D341Med (cell line): ENCODE data around the gene GRB7.
"Not testable (repeated sequence)": the region's sequence is repeated elsewhere in the genome, so short reads cannot be mapped to it uniquely, and the experiment has no call there.

Source experiments
- DNase-seq: peaks from one replicate; pipeline ENCODE4 v3.0.0; 2012; ENCODE audit warnings: low spot score

The GRB7 gene

DNA sequence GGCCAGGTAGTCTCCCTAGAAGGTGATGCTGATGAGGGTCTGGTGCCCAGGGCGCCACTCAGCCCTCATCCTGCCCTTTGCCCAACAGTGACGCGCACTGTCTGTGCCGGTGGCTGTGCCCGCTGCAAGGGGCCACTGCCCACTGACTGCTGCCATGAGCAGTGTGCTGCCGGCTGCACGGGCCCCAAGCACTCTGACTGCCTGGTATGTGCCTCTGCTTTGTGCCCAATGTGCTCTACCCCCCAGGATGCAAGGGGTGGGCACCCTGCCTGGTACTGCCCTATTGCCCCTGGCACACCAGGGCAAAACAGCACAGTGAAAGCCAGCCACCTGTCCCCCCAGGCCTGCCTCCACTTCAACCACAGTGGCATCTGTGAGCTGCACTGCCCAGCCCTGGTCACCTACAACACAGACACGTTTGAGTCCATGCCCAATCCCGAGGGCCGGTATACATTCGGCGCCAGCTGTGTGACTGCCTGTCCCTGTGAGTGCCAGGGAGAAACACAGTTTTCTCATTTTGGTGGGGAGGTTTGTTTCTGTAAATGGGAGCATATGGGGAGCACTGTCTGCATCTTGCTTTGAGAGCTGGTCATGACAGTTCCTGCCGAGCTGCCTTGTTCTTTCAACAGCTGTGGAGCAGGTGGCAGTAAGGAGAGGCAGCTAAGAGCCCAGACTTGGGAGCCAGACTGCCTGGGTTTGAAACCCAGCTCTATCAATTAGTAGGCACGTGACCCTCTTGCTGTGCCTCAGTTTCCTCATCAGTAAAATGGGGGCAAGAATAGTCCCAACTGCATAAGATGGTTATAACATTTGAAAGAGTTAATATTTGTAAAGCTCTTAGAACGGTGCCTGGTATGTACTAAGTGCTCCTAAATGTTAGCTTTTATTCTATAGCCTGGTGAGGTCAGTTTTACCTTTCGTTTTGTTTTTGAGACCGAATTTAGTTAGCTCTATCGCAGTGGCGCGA is 27.5 kb upstream of the GRB7 start:
- no peak for DNase-seq

DNA sequence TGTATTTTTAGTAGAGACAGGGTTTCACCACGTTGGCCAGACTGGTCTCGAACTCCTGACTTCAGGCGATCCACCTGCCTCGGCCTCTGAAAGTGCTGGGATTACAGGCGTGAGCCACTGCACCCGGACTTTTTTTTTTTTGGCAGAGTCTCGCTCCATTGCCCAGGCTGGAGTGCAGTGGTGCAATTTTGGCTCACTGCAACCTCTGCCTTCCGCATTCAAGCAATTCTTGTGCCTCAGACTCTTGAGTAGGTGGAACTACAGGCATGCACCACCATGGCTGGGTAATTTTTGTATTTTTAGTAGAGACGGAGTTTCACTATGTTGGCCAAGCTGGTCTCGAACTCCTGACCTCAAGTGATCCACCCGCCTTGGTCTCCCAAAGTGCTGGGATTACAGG is 26.7 kb upstream of the GRB7 start:
- not testable (repeated sequence) for DNase-seq

DNA sequence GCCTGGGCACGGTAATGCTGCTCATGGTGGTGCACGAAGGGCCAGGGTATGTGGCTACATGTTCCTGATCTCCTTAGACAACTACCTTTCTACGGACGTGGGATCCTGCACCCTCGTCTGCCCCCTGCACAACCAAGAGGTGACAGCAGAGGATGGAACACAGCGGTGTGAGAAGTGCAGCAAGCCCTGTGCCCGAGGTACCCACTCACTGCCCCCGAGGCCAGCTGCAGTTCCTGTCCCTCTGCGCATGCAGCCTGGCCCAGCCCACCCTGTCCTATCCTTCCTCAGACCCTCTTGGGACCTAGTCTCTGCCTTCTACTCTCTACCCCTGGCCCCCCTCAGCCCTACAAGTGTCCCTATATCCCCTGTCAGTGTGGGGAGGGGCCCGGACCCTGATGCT is 25.9 kb upstream of the GRB7 start:
- DNase-seq, result no peak

DNA sequence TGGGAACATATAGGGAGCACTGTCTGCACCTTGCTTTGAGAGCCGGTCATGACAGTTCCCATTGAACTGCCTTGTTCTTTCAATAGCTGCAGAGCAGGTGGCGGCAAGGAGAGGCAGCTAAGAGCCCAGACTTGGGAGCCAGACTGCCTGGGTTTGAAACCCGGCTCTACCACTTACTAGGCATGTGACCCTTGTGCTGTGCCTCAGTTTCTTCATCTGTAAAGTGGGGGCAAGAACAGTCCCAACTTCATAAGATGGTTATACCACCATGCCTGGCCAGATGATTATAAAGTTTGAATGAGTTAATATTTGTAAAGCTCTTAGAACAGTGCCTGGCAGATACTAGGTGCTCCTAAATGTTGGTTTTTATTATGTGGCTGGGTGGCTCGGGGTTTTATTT is 23.5 kb upstream of the GRB7 start:
- DNase-seq, result no peak

DNA sequence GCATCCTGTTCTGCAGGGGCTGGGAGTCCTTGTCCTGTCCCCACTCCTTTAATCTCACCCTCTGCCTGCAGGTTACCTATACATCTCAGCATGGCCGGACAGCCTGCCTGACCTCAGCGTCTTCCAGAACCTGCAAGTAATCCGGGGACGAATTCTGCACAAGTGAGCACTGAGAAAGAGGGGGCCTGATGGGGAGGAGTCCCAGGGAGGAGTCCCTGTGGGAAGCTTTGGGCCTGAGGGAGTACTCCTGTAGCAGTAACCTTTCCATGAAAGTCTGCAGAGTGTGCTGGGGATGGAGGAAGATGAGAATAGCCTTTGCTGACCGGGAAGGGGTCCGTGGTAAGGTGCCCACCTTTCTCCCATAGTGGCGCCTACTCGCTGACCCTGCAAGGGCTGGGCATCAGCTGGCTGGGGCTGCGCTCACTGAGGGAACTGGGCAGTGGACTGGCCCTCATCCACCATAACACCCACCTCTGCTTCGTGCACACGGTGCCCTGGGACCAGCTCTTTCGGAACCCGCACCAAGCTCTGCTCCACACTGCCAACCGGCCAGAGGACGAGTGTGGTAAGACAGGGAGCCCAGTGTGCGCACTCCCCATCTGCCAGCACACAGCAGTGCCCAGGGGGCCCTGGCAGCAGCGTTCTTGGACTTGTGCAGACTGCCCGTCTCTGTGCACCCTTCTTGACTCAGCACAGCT is 22.2 kb upstream of the GRB7 start:
- no peak for DNase-seq

DNA sequence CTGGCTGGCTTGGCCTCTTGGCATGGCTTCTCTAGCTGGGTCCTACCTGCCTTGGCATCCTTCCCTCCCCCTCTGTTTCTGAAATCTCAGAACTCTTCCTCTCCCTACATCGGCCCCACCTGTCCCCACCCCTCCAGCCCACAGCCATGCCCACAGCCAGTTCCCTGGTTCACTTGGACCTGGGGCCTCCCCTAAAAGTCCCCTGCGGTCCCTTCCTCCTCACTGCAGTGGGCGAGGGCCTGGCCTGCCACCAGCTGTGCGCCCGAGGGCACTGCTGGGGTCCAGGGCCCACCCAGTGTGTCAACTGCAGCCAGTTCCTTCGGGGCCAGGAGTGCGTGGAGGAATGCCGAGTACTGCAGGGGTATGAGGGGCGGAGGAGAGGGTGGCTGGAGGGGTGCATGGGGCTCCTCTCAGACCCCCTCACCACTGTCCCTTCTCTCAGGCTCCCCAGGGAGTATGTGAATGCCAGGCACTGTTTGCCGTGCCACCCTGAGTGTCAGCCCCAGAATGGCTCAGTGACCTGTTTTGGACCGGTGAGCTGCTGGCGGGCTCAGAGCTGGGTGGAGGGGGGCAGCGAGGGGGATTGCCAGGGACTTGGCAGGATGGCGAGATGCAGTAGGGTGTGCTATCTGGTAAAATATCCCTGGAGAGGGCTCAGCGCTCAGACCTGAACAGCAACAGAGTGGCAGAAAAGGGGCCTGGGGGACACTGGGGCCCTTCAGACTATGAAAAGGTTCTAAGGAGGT is 21.5 kb upstream of the GRB7 start:
- no peak for DNase-seq

DNA sequence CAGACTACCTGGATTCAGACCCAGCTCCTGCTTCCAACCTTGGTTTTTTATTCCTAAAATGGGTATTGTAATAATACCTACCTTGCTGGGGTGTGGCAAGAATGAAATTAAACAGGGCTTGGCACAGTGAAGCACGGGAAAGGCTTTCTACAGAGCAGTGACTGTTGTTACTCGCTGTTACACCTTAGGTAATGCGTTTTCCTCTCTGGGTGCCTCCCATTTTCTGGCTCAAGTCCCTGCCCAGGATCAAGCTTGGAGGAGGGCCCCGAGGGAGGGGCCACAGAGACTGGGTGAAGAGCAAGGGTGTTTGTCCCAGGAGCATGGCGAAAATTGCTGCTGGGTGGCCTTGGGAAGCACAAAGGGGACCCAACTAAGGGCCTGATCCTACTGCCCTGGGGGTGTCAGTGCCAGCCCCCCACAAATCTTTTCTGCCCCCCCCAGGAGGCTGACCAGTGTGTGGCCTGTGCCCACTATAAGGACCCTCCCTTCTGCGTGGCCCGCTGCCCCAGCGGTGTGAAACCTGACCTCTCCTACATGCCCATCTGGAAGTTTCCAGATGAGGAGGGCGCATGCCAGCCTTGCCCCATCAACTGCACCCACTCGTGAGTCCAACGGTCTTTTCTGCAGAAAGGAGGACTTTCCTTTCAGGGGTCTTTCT is 20.7 kb upstream of the GRB7 start:
- no peak for DNase-seq

DNA sequence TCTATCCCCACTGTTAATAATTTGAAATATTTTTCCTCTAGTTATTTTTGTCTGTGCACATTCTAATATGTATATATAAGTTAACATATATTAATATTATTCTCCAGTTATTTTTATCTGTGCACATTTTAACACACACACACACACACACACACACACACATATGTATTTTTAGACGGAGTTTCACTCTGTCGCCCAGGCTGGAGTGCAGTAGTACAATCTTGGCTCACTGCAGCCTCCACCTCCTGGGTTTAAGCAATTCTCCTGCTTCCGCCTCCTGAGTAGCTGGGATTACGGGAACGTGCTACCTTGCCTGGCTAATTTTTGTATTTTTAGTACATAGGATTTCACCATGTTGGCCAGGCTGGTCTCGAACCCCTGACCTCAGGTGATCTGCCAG is 20.1 kb upstream of the GRB7 start:
- DNase-seq, result no peak

DNA sequence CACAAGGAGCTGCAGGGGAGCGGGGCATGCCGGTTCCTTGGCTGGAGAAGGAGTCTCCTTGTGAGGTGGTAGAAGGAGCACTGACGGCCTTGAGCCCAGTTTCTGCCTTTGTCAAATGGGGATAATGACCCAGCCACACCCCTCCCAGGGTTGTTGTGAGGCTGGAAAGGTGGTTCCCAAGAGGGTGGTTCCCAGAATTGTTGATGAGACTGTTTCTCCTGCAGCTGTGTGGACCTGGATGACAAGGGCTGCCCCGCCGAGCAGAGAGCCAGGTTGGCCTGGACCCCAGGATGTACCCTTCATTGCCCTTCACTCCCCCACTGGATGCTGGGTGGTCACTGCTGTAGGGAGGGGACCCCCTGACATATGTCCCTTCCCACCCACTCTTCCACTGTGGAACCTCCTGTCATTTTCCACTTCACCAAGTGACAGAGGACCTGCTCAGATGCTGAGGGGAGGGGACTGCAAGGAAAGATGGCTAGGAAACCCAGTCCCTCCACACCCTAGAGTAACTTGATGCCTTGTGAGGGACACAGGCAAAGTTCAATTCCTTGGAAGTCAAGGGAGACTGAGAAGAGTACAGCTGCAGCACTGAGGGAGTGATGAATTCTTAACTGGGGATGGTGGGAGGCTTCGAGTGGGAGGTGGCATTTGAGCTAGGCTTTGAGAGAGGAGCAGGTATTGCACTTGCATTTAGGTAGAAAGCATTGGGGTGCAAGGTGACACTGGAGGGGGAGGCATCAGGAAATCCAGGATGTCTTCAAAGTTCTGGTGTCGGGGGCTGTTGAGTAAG is 18.0 kb upstream of the GRB7 start:
- DNase-seq, result no peak

DNA sequence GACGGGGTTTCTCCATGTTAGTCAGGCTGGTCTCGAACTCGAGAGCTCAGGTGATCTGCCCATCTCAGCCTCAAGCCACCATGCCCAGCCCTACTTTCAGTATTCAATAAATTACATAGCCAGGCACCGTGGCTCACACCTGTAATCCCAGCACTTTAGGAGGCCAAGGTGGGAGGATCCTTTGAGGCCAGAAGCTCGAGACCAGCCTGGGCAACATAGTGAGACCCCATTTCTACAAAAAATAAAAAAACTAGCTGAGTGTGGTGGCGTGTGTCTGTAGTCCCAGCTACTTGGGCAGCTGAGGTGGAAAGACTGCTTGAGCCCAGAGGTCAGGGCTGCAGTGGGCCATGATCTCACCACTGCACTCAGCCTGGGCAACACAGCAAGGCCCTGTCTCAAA is 15.6 kb upstream of the GRB7 start:
- no peak for DNase-seq

DNA sequence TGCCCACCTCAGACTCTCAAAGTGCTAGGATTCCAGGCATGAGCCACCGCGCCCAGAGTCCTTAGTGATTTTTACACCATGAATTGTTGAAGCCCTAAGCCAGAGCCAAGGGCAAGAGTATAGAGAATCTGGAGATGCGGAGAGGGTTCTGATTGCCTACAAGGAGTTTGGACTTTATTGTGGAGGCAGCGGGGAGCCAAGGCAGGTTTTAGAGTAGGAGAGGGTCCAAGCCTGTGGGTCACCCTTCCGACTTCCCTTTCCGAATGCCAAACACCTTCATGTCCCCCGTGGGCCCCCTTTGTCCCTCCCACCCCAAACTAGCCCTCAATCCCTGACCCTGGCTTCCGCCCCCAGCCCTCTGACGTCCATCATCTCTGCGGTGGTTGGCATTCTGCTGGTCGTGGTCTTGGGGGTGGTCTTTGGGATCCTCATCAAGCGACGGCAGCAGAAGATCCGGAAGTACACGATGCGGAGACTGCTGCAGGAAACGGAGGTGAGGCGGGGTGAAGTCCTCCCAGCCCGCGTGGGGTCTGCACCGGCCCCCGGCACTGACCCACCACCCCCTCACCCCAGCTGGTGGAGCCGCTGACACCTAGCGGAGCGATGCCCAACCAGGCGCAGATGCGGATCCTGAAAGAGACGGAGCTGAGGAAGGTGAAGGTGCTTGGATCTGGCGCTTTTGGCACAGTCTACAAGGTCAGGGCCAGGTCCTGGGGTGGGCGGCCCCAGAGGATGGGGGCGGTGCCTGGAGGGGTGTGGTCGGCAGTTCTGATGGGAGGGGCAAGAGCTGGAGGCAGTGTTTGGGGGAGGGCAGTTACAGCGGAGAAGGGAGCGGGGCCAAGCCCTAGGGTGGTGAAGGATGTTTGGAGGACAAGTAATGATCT is 14.5 kb upstream of the GRB7 start:
- DNase-seq, result no peak

DNA sequence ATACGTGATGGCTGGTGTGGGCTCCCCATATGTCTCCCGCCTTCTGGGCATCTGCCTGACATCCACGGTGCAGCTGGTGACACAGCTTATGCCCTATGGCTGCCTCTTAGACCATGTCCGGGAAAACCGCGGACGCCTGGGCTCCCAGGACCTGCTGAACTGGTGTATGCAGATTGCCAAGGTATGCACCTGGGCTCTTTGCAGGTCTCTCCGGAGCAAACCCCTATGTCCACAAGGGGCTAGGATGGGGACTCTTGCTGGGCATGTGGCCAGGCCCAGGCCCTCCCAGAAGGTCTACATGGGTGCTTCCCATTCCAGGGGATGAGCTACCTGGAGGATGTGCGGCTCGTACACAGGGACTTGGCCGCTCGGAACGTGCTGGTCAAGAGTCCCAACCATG is 13.0 kb upstream of the GRB7 start:
- DNase-seq, result no peak

DNA sequence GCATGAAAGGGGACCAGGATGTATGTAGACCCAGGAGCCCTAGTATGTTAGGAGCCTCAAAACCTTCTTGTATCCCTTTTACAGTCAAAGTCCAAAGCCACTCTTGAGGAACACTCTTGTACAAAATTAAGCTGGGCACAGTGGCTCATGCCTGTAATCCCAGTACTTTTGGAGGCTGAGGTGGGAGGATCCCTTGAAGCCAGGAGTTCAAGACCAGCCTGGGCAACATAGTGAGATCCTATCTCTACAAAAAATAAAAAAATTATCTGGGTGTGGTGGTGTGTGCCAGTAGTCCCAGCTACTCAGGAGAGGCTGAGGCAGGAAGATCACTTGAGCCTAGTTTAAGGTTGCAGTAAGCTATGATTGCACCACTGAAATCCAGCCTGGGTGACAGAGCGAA is 11.8 kb upstream of the GRB7 start:
- DNase-seq, result not testable (repeated sequence)

DNA sequence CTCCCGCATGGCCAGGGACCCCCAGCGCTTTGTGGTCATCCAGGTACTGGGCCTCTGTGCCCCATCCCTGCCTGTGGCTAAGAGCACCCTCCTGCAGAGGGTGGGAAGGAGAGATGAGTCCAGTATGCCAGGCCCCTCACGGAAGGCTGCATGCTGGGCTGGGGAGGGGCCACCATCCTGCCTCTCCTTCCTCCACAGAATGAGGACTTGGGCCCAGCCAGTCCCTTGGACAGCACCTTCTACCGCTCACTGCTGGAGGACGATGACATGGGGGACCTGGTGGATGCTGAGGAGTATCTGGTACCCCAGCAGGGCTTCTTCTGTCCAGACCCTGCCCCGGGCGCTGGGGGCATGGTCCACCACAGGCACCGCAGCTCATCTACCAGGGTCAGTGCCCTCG is 11.1 kb upstream of the GRB7 start:
- DNase-seq, result no peak

DNA sequence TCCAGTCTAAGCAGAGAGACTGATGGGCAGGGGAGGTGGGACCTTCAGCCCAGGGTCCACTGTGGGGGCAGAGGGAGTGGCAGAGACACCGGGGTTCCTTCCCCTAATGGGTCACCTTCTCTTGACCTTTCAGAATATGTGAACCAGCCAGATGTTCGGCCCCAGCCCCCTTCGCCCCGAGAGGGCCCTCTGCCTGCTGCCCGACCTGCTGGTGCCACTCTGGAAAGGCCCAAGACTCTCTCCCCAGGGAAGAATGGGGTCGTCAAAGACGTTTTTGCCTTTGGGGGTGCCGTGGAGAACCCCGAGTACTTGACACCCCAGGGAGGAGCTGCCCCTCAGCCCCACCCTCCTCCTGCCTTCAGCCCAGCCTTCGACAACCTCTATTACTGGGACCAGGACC is 10.2 kb upstream of the GRB7 start:
- no peak for DNase-seq

DNA sequence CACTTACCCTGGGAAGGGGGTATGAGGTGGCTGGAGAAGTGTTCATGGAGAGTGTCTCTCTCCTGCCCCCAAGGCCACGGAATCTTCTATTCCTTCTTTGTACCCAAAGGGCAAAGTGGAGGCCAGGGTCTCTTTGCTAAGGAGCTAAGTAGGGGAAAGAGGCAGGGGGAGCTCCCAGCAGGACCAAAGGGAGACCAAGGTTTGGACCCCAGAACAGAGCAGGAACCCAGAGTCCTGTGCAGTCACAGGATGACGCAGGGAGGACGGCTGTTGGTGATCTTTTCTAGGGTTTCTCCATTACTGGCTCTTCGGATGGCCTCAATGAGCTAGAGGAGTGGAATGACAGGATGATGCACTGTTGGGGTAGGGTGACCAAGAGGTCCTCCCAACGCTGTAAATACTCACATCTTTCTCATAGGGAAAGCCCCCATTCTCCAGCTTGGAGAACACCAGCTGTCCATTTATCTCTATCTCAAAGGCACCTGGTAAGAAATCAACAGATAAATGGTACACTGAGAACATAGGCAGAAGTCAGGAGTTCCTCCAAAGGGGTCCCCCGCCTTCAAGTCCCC is 8.4 kb upstream of the GRB7 start:
- no peak for DNase-seq

DNA sequence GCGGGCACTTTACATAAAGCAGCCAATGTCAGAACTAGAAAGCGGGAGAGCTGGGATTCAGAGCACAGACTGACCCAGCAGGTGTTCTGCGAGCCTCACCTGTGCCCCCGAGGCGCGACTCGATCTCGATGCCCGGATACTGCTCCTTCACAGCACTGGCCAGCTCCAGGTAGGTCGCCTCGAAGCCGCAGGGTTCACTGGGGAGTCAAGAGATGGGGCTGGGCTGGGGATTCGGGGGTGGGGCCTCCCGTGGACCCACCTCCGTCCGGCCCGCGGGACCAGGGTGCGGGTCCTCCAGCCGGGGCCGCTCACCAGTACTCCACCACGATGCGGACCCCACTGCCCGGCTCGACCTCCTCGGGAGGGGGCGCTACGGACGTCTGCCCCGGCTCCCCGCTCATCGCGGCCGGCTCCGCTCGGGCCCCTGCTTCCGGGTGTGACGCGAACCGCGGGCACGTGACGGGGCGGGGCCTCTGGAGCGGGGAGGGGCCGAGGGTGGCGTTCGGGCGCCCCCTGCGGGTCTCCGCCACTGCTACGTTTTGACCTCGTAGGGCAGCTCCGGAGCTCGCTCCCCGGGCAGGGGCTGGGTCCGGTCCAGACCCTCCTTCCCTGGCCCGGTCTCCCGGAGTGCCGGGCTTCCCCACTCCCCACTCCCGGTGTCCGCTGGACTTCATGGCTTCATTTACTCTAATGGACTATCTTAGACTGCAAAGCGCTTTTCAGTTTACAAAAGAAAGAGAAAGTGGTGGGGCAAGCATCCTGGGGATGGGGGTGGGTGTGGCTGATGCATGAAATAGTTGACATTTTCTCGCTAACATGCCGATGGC is 7.4 kb upstream of the GRB7 start, which contains the start of gene MIEN1:
MIEN1 (minus strand) TSS at position 438 of the 827 bp plus-strand sequence; CDS start at position 401, 37 bp downstream.
- peak; percentile 100 for DNase-seq

DNA sequence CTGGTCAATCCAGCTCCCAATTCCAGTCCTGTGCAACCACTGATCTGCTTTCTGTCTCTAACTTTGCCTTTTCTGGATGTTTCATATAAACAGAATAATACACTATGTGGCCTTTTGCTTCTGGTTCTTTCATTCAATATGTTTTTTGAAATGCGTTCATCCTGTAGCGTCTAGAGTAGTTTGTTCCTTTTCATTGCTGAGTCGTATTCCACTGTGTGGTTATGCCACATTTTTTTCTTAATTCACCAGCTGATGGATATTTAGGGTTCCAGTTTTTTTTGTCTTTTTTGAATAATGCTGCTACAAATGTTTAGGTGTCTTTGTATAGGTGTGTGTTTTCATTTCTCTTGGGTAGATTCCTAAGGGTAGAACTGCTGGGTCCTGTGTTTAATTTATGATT is 5.2 kb upstream of the GRB7 start:
- DNase-seq, result no peak

DNA sequence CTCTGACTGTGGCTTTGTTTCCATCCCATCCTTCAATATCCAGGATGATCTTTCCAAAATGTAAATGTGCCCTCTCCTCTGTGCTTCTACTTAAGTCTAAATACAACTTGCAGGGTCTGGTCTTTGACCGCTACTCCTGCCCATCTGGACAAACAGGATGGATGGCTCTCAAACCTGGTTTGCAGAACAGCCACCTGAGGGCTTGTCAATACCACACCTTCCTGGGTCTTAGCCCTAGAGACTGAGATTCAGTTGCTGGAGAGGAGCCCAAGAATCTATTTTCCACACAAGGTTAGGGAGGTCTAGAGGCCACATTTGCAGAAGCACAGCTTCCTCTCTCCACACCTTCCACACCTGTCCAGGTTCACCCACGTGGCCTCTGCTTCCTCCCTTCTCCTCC is 1.9 kb upstream of the GRB7 start:
- no peak for DNase-seq
